ENCODE results near the gene LMX1A. TPM values are rescaled to one million over a fixed set of nuclear protein-coding genes. Genes with fewer than 3 reads are reported as not detected.

Gene LMX1A
- polyA plus RNA-seq, 1 donor (not counting 4 experiments of a cell fraction or from before 2014, with no cell fraction given) = not detected

GRCh38 chr1:165152109-165152508 is 204.4 kb downstream of the LMX1A start:
- Histone ChIP-seq H2AFZ (ENCODE audit: control insufficient read depth, low read length) (no peak overlapping the region), H3K27me3 (ENCODE audit: control insufficient read depth, extremely low read depth, insufficient read depth, low read length) (peaks cover 8% of the 10 kb centered on the region), H4K20me1 (ENCODE audit: control insufficient read depth, extremely low read depth, insufficient read depth, low read length) (no peaks in the 10 kb centered on the region), H3K4me1 (ENCODE audit: control insufficient read depth, extremely low read depth, insufficient read depth, low read length) (no peaks in the 10 kb centered on the region), H3K4me3 (ENCODE audit: control insufficient read depth in 2 of 3, extremely low read depth in 1 of 3, insufficient read depth in 2 of 3, low read depth in 1 of 3, low read length in 3 of 3) (no peak overlapping the region), H3K36me3 (ENCODE audit: control insufficient read depth in 2 of 2, extremely low read depth in 1 of 2, insufficient read depth in 2 of 2, low read length in 2 of 2) (no peaks in the 10 kb centered on the region), H3K79me2 (ENCODE audit: control insufficient read depth, insufficient read depth, low read length) (no peaks in the 10 kb centered on the region), H3K27ac (ENCODE audit: control insufficient read depth, insufficient read depth, low read length) (no peak overlapping the region), H3K9me1 (ENCODE audit: control insufficient read depth, extremely low read depth, insufficient read depth, low read length) (no peaks in the 10 kb centered on the region), H3K9ac (ENCODE audit: control insufficient read depth, extremely low read depth, insufficient read depth, low read length) (no peak overlapping the region), H3K9me3 (ENCODE audit: control insufficient read depth, low read depth, low read length) (no peaks in the 10 kb centered on the region), H3K4me2 (ENCODE audit: control insufficient read depth, extremely low read depth, insufficient read depth, low read depth, low read length) (no peak overlapping the region)
- no peak for DNase-seq (ENCODE audit: low read depth, low spot score)
- TF ChIP-seq CTCF (optimal IDR thresholded peaks at IDR 0.05 in 1 of 3, IDR thresholded peaks at IDR 0.05 in 1 of 3, conservative IDR thresholded peaks at IDR 0.05 in 1 of 3; ENCODE audit: extremely low read depth in 1 of 3, insufficient read depth in 2 of 3, low read length in 3 of 3) (no peak), EZH2 (IDR thresholded peaks at IDR 0.05; ENCODE audit: low read length) (no peak)
- no peak for FAIRE-seq
- dilution Hi-C loops (cut with MboI; ENCODE audit: extremely low pct_ligation_motif_present, low sequenced_read_pairs) = no loop called here

Other genes with a start within 250 kb of the LMX1A start
- 0.03 to 0.05 TPM in 2 of 3 replicates, not detected in the other for gene RXRG, start 88.4 kb upstream of the LMX1A start, polyA plus RNA-seq
- 0.07 TPM in 1 of 3 replicates, not detected in the others for gene LRRC52, start 187.3 kb upstream of the LMX1A start, polyA plus RNA-seq

Data from keratinocyte (primary cell).